SK-N-MC (cell line): ENCODE results near the gene SLC6A4.

ENCODE experiments used
- DNase-seq: peaks from one replicate; pipeline ENCODE4 v3.0.0-alpha.2; 2011; ENCODE audit warnings: low read depth, low spot score
- H3K27ac ChIP-seq: fragments of 200-600 bp; sonication (generic); 2 replicates; pipeline ENCODE4 v1.5.1; 2016; ENCODE audit warnings: mixed run types
- H3K36me3 ChIP-seq: fragments of 200-600 bp; sonication (generic); 2 replicates; pipeline ENCODE4 v1.6.1; 2017; ENCODE audit warnings: antibody characterized with exemption, low read length, mixed read lengths; ENCODE audit not compliant: insufficient read depth
- H3K4me3 ChIP-seq: fragments of 200-600 bp; sonication (generic); 2 replicates; pipeline ENCODE4 v1.5.1; 2016
- H3K9ac ChIP-seq: fragments of 200-600 bp; sonication (generic); 2 replicates; pipeline ENCODE4 v1.8.0; 2017; ENCODE audit warnings: mixed run types, mixed read lengths; ENCODE audit not compliant: insufficient read length
- H3K9me3 ChIP-seq: fragments of 200-600 bp; sonication (generic); 2 replicates; pipeline ENCODE4 v1.6.1; 2017; ENCODE audit warnings: low read depth, mild to moderate bottlenecking, antibody characterized with exemption, low read length, moderate library complexity, mixed read lengths
- EZH2 ChIP-seq: fragments of 200-600 bp; sonication (generic); IDR thresholded peaks from one replicate; pipeline ENCODE4 v1.6.1; 2017; ENCODE audit warnings: antibody characterized with exemption
- FOXP2 ChIP-seq: optimal IDR thresholded peaks from 2 replicates; pipeline ENCODE3; 2011; ENCODE audit warnings: mild to moderate bottlenecking, moderate library complexity; ENCODE audit not compliant: insufficient read depth; ENCODE audit errors: extremely low read length, control extremely low read depth
- POLR2AphosphoS5 ChIP-seq: IDR thresholded peaks from 2 replicates; pipeline ENCODE4 v1.6.1; 2012; ENCODE audit warnings: mild to moderate bottlenecking, low read depth, low read length, borderline replicate concordance

The SLC6A4 gene

DNA sequence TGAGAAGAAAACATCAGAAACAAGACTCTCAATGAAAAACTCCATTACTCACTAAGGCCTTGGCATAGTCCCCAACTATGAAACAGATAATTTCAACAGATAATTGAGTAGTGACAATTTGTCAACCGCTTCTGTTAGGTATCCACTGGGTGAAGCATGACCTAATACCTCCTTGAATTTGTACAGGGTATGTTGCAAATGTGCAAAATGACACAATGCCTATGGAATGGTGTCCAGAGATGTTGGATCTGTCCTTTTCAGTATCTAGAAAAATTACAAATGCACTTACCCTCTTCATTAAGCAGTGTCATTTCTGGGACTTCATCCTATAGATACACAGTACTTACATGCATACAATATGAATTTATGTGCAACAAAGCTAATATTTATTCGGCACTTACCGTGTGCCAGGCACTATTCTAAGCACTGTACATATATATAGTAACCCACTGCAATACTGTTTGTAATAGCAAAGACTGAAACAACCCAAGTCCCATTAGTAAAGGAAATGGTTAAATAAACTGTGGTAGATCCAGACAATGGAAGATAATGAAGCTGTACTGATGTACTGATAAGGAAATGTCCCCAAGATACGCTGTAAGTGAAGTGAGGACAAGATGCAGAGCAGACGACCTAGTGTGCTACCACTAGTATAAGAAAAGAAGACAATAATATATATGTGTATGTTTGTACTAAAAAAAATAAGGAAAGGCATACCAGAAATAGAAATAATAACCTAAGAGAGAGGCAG, 21.4 kb upstream of the SLC6A4 start:
- Histone ChIP-seq H3K9me3 (no peaks in the 10 kb centered on the region), H3K4me3 (no peak overlapping the region), H3K36me3 (peaks cover 34% of the 10 kb centered on the region), H3K9ac (no peak overlapping the region), H3K27ac (no peak overlapping the region)
- DNase-seq = no peak
- TF ChIP-seq POLR2AphosphoS5 (no peak), FOXP2 (no peak), EZH2 (no peak)

DNA sequence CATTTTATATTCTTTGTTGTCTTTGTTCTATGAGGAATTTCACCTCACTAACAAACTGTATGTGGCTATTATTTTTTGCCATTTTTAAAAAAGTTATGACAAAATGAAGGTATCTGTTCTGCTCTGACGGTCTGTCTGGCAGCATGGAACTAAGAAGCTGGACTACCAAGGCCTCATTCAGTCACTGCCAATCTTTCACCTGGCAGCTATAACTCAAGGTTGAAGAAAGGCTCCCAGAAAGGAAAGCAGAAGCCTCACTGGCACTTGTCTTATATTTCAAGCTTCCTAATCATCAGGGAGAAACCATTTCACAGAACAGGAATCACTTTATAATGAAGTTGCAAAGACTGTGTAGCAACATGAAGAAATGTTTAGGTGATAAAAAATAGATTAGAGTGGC, 18.7 kb upstream of the SLC6A4 start:
- no peak for TF ChIP-seq POLR2AphosphoS5
- H3K27ac ChIP-seq = no peak overlapping the region
- no peaks in the 10 kb centered on the region for H3K9me3 ChIP-seq
- peaks cover 27% of the 10 kb centered on the region for H3K36me3 ChIP-seq
- H3K4me3 ChIP-seq = no peak overlapping the region
- H3K9ac ChIP-seq = no peak overlapping the region
- no peak for DNase-seq

DNA sequence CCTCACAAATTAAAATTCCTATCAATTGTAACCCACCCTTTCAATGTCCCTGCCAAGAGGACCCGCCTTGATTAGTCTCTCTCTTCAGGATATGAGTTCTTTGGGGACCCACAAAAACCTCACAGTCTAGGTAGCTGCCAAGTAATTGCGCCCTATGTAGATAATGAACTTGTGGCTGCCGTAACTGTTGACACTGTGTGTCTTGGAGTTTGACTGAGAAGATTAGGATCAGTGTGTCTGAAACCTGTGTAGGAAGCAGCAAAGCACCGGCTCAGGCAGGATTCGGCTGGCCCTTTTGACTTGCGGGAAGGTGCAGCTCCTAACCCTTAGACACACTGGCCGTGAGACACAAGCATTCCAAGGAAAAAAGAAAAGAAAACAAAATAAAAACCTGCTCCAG, 17.8 kb upstream of the SLC6A4 start:
- Histone ChIP-seq H3K36me3 (peaks cover 35% of the 10 kb centered on the region), H3K9me3 (no peaks in the 10 kb centered on the region), H3K27ac (no peak overlapping the region), H3K4me3 (no peak overlapping the region), H3K9ac (no peak overlapping the region)
- TF ChIP-seq FOXP2 = no peak
- TF ChIP-seq POLR2AphosphoS5 = no peak
- no peak for TF ChIP-seq EZH2
- DNase-seq = no peak

DNA sequence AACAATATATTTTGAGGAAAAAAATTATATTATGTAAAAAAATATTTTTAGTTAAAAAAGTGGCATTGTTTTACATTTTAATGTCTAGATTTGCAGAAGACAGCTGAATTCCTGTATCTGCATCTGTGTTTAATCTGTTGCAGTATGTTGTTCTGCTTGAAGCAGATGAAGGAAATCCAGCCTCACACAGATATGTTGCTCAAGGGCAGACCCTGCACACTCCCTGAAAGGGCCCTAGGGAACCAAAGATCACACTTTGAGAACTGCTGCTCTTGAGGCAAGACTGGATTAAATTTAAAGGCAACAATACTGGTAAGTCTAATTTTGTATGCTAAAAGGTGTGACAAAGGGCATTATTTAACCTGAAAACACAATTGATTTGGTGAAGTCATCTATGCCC, 16.4 kb upstream of the SLC6A4 start:
- DNase-seq = peak; percentile 32
- H3K4me3 ChIP-seq = no peak overlapping the region
- no peak overlapping the region for H3K27ac ChIP-seq
- H3K9me3 ChIP-seq = no peaks in the 10 kb centered on the region
- H3K36me3 ChIP-seq = peaks cover 34% of the 10 kb centered on the region
- TF ChIP-seq POLR2AphosphoS5 = no peak
- H3K9ac ChIP-seq = no peak overlapping the region

DNA sequence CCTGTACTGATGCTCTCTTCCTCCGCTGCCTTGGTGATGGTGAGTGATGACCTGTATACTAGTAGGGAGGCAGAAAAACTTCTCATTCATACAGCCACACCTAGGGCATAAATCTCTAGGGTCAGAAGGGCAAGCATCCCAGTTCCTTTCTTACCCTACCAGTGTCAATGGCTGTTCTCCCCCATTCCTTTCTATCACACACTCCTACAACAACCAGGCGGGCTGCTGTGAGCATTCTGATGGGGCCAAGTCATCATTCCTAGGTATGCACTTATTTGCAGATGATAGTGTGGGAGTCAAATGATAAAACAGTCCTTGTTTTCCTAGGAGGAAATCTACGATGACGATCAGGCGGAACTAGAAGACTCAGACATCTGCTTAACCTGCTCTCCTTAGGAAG, 14.0 kb upstream of the SLC6A4 start:
- no peak overlapping the region for H3K27ac ChIP-seq
- no peak for DNase-seq
- H3K4me3 ChIP-seq = no peak overlapping the region
- no peaks in the 10 kb centered on the region for H3K9me3 ChIP-seq
- peaks cover 33% of the 10 kb centered on the region for H3K36me3 ChIP-seq
- no peak overlapping the region for H3K9ac ChIP-seq
- TF ChIP-seq FOXP2 = no peak
- no peak for TF ChIP-seq EZH2
- TF ChIP-seq POLR2AphosphoS5 = no peak

DNA sequence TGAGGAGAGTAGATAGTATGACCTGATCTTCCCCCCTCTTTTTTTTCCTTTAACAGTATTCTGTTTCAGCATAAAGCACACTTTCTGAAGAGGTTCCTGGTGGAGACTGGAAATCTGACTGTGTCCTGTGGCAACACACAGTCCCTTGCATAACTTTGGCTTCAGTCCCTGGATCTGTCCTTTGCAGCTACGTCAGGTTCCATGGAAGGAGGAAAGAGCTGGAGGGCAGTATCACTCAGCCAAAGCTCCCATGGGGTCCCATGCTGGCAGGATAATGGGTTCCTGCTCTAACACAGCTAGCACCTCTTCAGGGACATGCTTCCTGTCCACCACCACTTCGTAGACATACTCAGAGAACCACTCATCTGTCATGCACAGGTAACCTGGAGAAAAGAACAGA, 13.3 kb upstream of the SLC6A4 start:
- TF ChIP-seq POLR2AphosphoS5 (no peak), FOXP2 (no peak), EZH2 (no peak)
- no peak overlapping the region for H3K4me3 ChIP-seq
- H3K27ac ChIP-seq = no peak overlapping the region
- no peak overlapping the region for H3K9ac ChIP-seq
- no peak for DNase-seq
- peaks cover 30% of the 10 kb centered on the region for H3K36me3 ChIP-seq
- H3K9me3 ChIP-seq = no peaks in the 10 kb centered on the region

DNA sequence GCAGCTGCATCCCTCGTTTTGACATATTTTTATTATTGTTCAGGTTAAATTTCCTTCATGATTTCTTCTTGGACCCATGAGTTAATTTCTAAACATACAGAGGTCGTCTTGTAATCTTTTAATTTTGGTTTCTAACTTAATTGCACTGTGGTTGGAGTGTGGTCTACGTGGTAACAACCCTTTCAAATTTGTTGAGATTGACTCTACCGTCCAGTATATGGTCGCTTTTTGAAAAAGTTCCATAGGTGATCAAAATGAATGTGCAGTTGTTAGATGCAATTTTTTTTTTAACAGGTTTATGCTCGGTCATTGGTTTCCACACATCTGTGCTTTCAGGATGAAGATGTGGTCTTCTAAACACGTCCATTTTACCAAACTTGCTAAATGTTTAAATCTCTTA, 11.0 kb upstream of the SLC6A4 start:
- Histone ChIP-seq H3K36me3 (peaks cover 25% of the 10 kb centered on the region), H3K9me3 (no peaks in the 10 kb centered on the region), H3K9ac (no peak overlapping the region), H3K27ac (no peak overlapping the region), H3K4me3 (no peak overlapping the region)
- DNase-seq = no peak
- TF ChIP-seq FOXP2 (no peak), EZH2 (no peak), POLR2AphosphoS5 (no peak)

DNA sequence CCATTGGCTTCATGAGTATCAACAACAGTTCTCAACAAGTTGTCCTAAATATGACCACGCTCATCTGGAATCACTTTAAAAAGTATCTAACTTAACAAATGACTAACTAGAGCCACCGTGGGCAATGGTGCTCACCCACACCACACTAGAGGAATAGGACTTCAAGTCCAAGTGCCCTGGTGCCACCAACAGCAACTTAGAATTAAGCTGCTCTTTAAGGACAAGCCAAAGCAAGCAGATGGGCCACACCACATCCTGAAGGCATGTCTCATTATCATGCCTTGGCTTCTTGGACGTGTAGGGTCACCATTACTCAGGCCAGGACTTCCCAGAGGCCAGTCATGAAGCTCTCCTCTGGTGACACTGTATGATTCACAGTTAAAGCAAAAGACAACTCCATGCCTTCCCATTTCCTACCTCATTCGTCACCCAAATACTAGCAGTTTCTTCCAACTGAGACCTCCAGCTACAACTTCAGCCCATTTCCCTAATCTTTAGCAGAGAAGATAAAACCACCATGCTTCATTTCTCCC, 9.4 kb upstream of the SLC6A4 start:
- TF ChIP-seq EZH2 = no peak
- no peak for TF ChIP-seq POLR2AphosphoS5
- no peak for TF ChIP-seq FOXP2
- Histone ChIP-seq H3K9ac (no peak overlapping the region), H3K4me3 (no peak overlapping the region), H3K36me3 (peaks cover 23% of the 10 kb centered on the region), H3K27ac (no peak overlapping the region), H3K9me3 (no peaks in the 10 kb centered on the region)
- no peak for DNase-seq

DNA sequence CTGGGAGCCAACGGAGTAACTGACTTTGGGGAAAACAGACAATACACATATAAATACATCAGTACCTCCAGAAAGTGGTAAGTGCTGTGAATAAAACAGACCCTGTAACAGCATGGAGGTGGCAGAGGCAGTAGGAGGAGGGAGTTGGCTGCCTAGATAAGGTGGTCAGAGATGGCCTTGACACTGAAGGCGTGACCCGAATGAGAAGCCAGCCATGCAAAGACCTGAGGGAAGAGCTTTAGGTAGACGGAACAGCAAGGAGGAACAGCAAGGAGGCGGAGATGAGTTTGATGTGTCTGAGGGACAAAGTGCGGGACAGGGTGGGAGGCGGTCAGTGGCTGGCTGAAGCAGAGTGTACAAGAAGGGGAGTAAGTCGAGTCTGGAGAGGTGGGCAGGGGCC, 8.1 kb upstream of the SLC6A4 start:
- Histone ChIP-seq H3K4me3 (no peak overlapping the region), H3K36me3 (peaks cover 10% of the 10 kb centered on the region), H3K9me3 (no peaks in the 10 kb centered on the region), H3K27ac (no peak overlapping the region), H3K9ac (no peak overlapping the region)
- TF ChIP-seq FOXP2 (no peak), POLR2AphosphoS5 (no peak), EZH2 (no peak)
- no peak for DNase-seq
